Measurements from ENCODE around the gene RNASE7.

DNA sequence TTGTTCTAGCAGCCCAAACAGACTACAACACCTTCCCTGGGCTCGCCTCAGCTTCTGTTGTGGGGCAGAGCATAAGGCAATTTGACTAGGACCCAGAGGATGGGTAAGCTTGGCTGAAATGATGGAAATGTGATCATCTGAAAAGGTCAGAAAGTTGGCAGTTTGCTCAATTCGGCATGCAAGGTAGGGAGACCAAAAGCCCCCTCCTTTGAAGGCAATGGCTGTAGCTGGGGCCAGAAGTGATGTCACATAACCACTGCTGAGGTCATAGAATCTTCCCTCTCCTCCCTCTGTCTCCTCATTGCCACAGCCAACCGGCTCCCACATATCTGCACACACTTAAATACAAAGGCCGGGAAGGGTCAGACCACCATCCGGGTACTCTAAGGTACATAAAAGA lies 12.2 kb upstream of the RNASE7 start, which contains the start of gene TPPP2:
- TF ChIP-seq, protein P1, sequence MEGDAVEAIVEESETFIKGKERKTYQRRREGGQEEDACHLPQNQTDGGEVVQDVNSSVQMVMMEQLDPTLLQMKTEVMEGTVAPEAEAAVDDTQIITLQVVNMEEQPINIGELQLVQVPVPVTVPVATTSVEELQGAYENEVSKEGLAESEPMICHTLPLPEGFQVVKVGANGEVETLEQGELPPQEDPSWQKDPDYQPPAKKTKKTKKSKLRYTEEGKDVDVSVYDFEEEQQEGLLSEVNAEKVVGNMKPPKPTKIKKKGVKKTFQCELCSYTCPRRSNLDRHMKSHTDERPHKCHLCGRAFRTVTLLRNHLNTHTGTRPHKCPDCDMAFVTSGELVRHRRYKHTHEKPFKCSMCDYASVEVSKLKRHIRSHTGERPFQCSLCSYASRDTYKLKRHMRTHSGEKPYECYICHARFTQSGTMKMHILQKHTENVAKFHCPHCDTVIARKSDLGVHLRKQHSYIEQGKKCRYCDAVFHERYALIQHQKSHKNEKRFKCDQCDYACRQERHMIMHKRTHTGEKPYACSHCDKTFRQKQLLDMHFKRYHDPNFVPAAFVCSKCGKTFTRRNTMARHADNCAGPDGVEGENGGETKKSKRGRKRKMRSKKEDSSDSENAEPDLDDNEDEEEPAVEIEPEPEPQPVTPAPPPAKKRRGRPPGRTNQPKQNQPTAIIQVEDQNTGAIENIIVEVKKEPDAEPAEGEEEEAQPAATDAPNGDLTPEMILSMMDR (IDR thresholded peaks at IDR 0.05), result no peak
- TF ChIP-seq POLR2A (IDR thresholded peaks at IDR 0.05), result no peak
